CD4-positive, alpha-beta T cell treated with Interleukin-15 for 4 hours (primary cell): ENCODE measurements around the gene CPN1.
A peak's percentile ranks its signal among the peaks of the same experiment; 100 is the strongest.

ENCODE experiments used
- DNase-seq: peaks from one replicate; pipeline ENCODE4 v3.0.0-alpha.2; 2020; ENCODE audit warnings: low spot score

The CPN1 gene

DNA sequence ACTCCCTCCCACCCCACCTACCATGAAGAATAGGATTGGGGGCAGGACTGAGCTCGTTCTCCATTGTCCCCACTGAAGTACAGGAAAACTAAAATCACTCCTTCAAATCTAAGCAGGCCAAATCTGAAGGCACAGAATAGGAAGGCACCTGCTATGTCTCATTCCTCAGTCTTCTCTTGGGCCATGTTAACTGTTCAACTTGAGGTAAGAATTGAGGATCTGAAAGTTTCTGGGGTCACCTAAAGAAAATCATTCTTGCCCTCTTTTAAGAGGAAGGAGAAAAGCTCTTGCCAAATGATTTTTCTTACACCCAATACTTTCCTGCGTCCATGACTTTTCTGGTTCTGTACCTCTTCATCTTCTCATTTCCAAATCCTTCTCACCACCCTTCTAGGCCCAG lies 4.9 kb downstream of the CPN1 start:
- no peak for DNase-seq

- DNase-seq, result no peak
These were observed 6.0 kb downstream of the CPN1 start for GRCh38 chr10:100075426-100076220.

DNA sequence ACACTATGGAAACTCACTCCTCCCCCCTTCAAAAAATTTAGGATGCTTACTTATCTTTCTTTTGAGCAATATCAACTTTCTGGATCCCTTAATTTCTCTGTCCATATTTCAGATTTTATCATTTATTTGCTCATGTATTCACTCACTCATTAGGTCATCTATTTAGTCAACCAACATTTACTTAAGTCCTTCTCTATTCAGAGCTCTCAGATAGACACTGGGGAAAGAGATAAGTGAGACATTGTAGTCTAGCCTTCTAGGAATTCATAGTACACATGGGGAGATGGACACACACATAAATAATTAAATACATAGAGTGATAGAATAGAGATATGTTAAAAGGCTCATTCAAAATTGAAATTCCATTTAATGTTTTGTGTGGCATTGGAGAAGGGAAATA lies 9.2 kb downstream of the CPN1 start:
- DNase-seq, result no peak

GRCh38 chr10:100071529-100071928 lies 10.1 kb downstream of the CPN1 start:
- DNase-seq, result no peak

GRCh38 chr10:100067466-100067865 lies 14.2 kb downstream of the CPN1 start:
- no peak for DNase-seq

DNA sequence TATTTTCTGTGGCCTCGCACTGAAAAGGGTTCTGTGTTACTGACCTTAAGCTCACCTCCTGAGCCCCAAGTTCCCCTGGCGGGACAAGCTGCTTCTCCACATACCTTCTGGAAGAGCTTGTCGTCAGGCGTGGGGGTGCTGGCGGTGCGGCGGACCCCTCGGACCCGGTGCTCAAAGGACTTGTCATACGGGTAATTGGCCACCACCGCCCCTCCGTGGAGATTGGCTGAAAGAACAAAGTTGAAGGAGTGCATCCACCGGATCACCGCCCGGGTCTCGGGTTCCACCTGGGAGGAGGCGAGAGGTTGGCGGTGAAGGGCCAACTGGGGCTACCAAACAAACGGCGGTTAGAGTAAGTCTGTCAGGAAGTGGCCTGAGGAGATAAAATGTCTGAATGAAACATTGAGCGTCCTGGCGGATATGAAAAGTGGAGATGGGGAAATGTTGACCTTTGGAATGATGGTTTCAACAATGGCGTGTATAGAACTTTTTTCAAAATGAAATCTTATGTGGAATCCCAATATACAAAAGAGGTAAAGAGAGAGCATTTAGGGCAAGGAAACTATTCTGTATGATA lies 16.5 kb downstream of the CPN1 start:
- no peak for DNase-seq

DNA sequence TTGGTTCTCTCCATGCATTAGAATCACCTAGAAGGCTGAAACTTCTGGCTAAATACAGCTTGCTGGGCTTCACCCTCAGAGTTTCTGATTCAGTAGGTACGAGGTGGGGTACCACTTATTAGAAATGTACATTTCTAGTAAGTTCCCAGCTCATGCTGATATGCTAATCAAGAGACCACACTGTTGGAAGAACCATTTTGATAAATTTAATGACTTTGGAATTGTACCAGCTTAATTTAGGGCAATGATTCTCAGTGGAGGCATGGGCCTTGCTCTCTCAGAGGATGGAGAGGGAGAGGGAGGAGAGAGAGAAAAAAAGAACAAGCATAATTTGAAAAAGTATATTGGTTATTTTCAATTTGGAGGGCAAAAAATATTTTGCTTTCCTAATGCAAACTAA lies 20.3 kb downstream of the CPN1 start:
- DNase-seq, result no peak

GRCh38 chr10:100057948-100058347 lies 23.7 kb downstream of the CPN1 start:
- no peak for DNase-seq

- no peak for DNase-seq
These were observed 27.8 kb downstream of the CPN1 start for GRCh38 chr10:100053686-100054460.

DNA sequence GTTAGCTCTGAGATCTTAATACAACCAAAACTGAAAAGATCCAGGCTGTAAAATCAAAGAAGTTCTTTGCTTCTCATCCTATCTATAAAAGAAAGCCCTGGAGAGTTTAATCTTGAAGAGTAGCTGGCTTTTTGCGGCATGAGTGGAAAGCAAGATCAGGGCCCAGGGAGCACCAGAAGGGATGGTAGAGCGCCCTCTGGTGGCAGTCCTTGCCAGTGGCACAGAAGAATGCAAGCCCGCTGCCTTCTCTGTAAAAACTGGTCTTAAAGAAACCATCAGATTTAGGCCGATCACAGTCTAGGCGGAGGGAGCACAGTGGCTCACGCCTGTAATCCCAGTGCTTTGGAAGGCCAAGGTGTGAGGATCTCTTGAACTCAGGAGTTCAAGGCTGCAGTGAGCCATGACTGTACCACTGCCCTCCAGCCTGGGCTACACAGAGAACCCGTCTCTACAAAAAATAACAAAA lies 35.6 kb downstream of the CPN1 start:
- DNase-seq, result peak; percentile 70

- no peak for DNase-seq
These were observed 36.1 kb downstream of the CPN1 start for GRCh38 chr10:100045592-100045991.

DNA sequence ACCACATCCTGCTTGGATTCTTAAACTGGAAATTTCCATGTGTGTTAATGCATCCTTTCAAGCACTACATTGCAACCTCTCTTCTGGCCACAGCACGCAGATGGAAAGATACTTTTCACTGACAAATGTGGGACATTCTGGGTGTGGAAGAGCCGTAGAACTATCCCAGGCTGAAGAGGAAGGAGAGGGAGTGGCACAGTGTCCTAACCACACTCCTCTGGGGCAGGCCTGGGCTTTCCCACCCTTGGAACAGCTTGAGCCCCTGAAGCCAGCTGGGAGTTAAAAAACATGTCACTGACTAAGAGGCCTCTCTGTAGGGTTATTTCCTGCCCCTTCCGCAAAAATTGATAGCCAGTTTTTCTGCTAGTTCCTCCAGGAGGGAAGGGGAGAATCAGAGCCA lies 37.9 kb downstream of the CPN1 start:
- no peak for DNase-seq

DNA sequence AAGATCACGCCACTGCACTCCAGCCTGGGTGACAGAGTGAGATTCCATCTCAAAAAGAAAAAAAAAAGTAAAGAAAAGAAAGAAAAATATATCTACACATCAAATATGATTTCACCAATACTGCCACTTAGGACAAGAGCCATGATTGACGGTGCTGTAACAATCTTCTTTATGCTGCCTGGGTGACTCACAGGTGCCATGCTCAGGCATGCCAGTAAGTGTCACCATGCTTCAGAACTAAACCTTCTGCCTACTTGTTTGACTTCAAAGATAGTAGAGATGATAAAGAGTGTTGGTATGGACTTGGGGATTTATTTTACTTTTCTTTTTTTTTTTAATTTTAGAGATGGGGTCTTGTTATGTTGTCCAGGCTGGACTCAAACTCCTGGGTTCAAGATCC lies 38.3 kb downstream of the CPN1 start:
- no peak for DNase-seq

GRCh38 chr10:100041306-100042002 lies 40.2 kb downstream of the CPN1 start:
- DNase-seq, result no peak

- DNase-seq, result no peak
These were observed 43.1 kb downstream of the CPN1 start for GRCh38 chr10:100038561-100039071.

DNA sequence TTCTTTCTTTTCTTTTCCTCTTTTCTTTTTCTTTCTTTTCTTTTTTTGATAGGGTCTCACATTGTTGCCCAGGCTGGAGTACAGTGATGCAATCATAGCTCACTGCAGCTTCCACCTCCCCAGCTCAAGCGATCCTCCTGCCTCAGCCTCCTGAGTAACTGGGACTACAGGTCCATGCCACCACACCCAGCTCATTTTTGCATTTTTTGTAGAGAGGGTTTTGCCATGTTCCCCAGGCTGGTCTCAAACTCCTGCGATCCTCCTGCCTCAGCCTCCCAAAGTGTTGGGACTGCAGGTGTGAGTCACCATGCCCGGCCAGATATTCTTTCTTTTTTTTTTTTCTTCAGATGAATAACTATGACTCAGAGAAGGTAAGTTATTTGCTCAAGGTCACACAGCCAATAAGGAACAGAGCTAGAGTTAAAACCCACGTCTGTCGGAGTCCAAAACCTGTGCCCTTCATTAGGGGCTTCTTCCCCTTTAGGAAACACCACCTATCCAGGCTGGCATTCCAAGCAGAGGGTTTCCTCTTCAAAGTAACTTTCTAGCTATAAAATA lies 43.8 kb downstream of the CPN1 start:
- DNase-seq, result no peak

DNA sequence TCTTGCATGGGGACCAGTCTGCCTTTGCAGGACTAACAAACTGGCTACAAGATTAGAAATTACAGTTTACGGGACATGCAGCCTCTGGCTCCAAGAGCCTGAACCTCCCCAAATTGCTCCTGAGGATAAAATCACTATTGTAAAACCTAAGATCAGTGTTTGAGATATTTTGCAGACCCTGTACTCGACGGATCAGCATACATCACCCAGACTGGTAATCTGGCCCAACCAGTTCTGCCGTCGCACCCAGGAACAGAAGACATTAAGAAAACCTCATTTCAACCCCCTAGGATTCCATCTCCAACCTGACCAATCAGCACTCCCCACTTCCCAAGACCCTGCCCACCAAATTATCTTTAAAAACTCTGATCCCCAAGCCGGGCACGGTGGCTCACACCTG lies 44.8 kb downstream of the CPN1 start:
- no peak for DNase-seq

- DNase-seq, result no peak
These were observed 47.8 kb downstream of the CPN1 start for GRCh38 chr10:100033766-100034418.

GRCh38 chr10:100027416-100027815 lies 54.3 kb downstream of the CPN1 start:
- no peak for DNase-seq

DNA sequence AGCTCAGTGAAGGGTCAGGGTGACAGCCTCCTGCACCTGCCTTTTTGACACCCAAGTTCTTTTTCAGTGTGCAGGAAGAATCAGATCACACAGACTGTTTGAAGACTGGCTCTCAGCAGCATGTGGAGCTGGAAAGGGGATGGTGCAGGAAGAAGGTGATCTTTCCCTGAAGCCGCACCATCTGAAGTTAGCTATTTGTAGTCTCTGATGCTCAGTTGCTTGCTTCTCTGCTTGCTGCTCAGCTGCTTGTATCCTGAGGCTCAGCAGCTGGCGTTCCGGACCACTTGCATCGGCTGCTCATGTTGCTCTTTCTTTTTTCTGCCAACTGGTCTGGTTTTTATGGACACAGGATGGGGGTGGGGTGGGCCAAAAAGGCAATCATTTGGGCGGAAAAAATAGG lies 56.1 kb downstream of the CPN1 start:
- DNase-seq, result no peak

- no peak for DNase-seq
These were observed 56.9 kb downstream of the CPN1 start for GRCh38 chr10:100024748-100025147.
